Gastroesophageal sphincter (tissue), 3 donors: ENCODE data around the gene LTBP1.

Source experiments
- EP300 ChIP-seq: sonication (generic); formaldehyde crosslinking; IDR thresholded peaks from one replicate; pipeline ENCODE4 v1.6.1; 2017; ENCODE audit warnings: antibody characterized with exemption, mild to moderate bottlenecking
- POLR2A ChIP-seq, 2 donors: fragments of 450-650 bp; IDR thresholded peaks; one replicate each; pipeline ENCODE4 v1.6.1; 2017; ENCODE audit warnings: antibody characterized with exemption in 2 of 2, mild to moderate bottlenecking in 2 of 2, moderate library complexity in 1 of 2
- TF ChIP-seq, protein P1 (sequence below), 4 experiments: fragments of 200-600 bp in 2 of 4; fragments of 450-650 bp in 2 of 4; sonication (generic) in 1 of 4; IDR thresholded peaks; one replicate each; pipeline ENCODE4 v1.5.1; 2017 to 2019; ENCODE audit warnings: antibody characterized with exemption in 4 of 4, mild to moderate bottlenecking in 2 of 4, moderate library complexity in 2 of 4

DNA sequence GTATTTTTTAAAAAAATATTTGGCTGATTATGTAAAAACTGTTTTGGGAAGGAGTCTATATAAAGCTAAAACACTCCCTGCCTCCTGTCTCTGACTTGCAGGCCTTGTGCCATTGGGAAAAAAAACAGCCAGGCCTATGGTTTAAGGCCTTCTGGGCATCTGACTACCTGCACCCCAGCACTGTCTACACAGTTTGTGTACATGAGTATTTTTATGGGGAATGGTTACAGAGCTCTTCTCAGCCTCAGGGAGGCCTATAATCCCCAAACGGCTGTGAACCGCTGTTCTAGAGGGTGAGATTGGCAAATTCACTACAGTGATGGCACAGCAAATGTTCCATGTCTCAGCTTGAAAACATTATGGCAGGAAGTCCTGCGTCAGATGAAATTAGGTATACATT, 96.1 kb downstream of the LTBP1 start:
- TF ChIP-seq, protein P1, sequence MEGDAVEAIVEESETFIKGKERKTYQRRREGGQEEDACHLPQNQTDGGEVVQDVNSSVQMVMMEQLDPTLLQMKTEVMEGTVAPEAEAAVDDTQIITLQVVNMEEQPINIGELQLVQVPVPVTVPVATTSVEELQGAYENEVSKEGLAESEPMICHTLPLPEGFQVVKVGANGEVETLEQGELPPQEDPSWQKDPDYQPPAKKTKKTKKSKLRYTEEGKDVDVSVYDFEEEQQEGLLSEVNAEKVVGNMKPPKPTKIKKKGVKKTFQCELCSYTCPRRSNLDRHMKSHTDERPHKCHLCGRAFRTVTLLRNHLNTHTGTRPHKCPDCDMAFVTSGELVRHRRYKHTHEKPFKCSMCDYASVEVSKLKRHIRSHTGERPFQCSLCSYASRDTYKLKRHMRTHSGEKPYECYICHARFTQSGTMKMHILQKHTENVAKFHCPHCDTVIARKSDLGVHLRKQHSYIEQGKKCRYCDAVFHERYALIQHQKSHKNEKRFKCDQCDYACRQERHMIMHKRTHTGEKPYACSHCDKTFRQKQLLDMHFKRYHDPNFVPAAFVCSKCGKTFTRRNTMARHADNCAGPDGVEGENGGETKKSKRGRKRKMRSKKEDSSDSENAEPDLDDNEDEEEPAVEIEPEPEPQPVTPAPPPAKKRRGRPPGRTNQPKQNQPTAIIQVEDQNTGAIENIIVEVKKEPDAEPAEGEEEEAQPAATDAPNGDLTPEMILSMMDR (IDR thresholded peaks at IDR 0.05), result no peak
- TF ChIP-seq POLR2A (IDR thresholded peaks at IDR 0.05) (no peak), EP300 (no peak)
